ENCODE results near the gene ABCC10. TPM values are rescaled to one million over a fixed set of nuclear protein-coding genes. Genes with fewer than 3 reads are reported as not detected.
A peak's percentile ranks its signal among the peaks of the same experiment; 100 is the strongest.

ABCC10 gene
- total and polyA plus RNA-seq, 2 donors: 8.9 to 47.6 TPM

DNA sequence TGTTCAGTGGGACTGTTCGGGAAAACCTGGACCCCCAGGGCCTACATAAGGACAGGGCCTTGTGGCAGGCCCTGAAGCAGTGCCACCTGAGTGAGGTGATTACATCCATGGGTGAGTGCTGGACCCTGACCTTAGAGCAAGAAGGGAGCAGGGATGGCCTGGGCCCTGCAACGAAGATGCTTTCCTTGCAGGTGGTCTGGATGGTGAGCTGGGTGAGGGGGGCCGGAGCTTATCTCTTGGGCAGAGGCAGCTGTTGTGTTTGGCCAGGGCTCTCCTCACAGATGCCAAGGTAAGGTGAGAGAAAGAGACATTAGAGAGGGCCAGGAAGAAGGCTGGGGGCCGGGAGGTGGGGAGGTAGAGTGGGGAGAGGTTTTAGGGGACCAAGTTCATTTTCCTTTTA is 21.6 kb downstream of the ABCC10 start:
- 97% methylated on average over 4 of the region's 4 CpGs for WGBS
- DNase-seq (ENCODE audit: low read depth in 6 of 9, low spot score in 9 of 9): no peak
- peaks cover 0 to under 1% of the 10 kb centered on the region in 2 donors for H3K27me3 ChIP-seq (ENCODE audit: control insufficient read depth in 2 of 2, insufficient read depth in 1 of 2, low read length in 1 of 2)
- H3K4me1 ChIP-seq (ENCODE audit: control insufficient read depth in 2 of 2, insufficient read depth in 2 of 2, low read length in 2 of 2): no peaks in the 10 kb centered on the region
- H3K9me3 ChIP-seq (ENCODE audit: control insufficient read depth in 2 of 2, insufficient read depth in 1 of 2, low read length in 1 of 2): no peaks in the 10 kb centered on the region
- peaks cover 73 to 76% of the 10 kb centered on the region in 2 donors for H3K36me3 ChIP-seq (ENCODE audit: control insufficient read depth in 2 of 2, insufficient read depth in 2 of 2, low read length in 1 of 2)
- H3K4me3 ChIP-seq (ENCODE audit: low read length in 2 of 2): no peak overlapping the region
- no peak overlapping the region for H3K27ac ChIP-seq (ENCODE audit: low read depth in 1 of 2, low read length in 1 of 2)

DNA sequence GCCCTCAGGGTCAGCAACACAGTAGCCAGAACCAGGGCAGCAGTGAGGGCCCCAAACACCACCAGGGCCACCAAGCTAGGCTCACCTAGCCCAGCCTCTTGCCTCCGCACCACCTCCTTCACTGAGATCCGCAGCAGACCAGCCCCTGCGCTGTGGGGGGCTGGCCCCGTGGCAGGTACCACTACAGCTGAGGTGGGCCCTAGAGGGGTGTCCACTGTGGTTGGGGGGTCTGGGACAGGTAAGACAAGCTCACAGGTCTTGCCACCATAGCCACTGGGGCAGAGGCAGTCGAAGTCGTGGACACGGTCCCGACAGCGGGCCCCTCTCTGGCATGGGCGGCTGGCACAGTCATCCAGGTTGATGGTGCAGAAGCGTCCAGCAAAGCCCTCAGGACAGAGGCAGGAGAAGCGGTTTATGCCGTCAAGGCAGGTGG is 23.4 kb downstream of the ABCC10 start:
- peaks cover 56 to 58% of the 10 kb centered on the region in 2 donors for H3K36me3 ChIP-seq (ENCODE audit: control insufficient read depth in 2 of 2, insufficient read depth in 2 of 2, low read length in 1 of 2)
- H3K4me3 ChIP-seq (ENCODE audit: low read length in 2 of 2): no peak overlapping the region
- 94% methylated on average over 13 of the region's 13 CpGs for WGBS
- H3K27me3 ChIP-seq (ENCODE audit: control insufficient read depth in 2 of 2, insufficient read depth in 1 of 2, low read length in 1 of 2): peaks cover 0 to 17% of the 10 kb centered on the region in 2 donors
- peaks cover 0 to 11% of the 10 kb centered on the region in 2 donors for H3K4me1 ChIP-seq (ENCODE audit: control insufficient read depth in 2 of 2, insufficient read depth in 2 of 2, low read length in 2 of 2)
- DNase-seq (ENCODE audit: low read depth in 6 of 9, low spot score in 9 of 9): no peak
- H3K9me3 ChIP-seq (ENCODE audit: control insufficient read depth in 2 of 2, insufficient read depth in 1 of 2, low read length in 1 of 2): no peaks in the 10 kb centered on the region
- H3K27ac ChIP-seq (ENCODE audit: low read depth in 1 of 2, low read length in 1 of 2): no peak overlapping the region

DNA sequence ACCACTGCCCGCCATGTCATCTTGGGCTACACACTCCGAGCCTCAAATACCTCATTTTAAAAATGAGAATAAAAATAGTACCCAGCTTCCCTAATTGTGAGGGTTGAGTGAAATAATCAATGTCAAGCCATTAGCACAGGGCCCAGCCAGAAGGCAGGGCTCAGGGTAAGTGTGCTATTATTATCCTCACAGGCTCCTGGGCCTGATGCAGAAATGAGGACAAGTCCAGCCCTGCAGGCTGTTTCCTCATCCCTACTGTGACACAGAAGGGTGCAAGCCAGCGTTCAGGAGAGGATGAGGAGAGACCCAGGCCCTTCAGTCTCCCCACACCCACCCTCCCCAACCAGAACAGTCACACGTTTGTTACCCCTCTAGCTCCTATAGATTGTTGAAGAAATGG is 24.0 kb downstream of the ABCC10 start:
- DNase-seq (ENCODE audit: low read depth in 6 of 9, low spot score in 9 of 9): no peak
- no peak overlapping the region for H3K27ac ChIP-seq (ENCODE audit: low read depth in 1 of 2, low read length in 1 of 2)
- no peak overlapping the region for H3K4me3 ChIP-seq (ENCODE audit: low read length in 2 of 2)
- H3K36me3 ChIP-seq (ENCODE audit: control insufficient read depth in 2 of 2, insufficient read depth in 2 of 2, low read length in 1 of 2): peaks cover 50 to 51% of the 10 kb centered on the region in 2 donors
- H3K4me1 ChIP-seq (ENCODE audit: control insufficient read depth in 2 of 2, insufficient read depth in 2 of 2, low read length in 2 of 2): peaks cover 0 to 16% of the 10 kb centered on the region in 2 donors
- 82% methylated on average over 4 of the region's 4 CpGs for WGBS
- H3K9me3 ChIP-seq (ENCODE audit: control insufficient read depth in 2 of 2, insufficient read depth in 1 of 2, low read length in 1 of 2): peaks cover 0 to 2% of the 10 kb centered on the region in 2 donors
- H3K27me3 ChIP-seq (ENCODE audit: control insufficient read depth in 2 of 2, insufficient read depth in 1 of 2, low read length in 1 of 2): peaks cover 0 to 23% of the 10 kb centered on the region in 2 donors

DNA sequence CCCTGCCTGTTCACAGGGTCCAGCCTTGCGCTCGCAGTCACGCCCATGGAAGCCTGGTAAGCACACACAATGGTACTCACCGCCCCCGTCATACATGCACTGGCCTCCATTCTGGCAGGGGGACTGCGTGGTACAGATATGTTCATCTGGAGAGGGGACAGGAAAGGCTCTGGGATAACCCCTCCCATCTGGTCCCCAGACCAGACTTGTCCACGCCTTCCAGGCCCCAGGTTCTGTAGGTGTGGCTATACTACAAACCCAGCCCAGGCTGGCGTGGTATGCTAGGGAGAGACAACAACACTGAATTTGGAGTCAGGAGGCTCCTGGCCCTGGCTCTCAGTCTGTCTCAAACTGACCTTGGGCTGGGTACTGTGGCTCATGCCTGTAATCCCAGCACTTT is 24.6 kb downstream of the ABCC10 start:
- Histone ChIP-seq H3K27me3 (ENCODE audit: control insufficient read depth in 2 of 2, insufficient read depth in 1 of 2, low read length in 1 of 2) (peaks cover 4 to 29% of the 10 kb centered on the region in 2 donors), H3K4me3 (ENCODE audit: low read length in 2 of 2) (no peak overlapping the region), H3K36me3 (ENCODE audit: control insufficient read depth in 2 of 2, insufficient read depth in 2 of 2, low read length in 1 of 2) (peaks cover 49 to 50% of the 10 kb centered on the region in 2 donors), H3K27ac (ENCODE audit: low read depth in 1 of 2, low read length in 1 of 2) (no peak overlapping the region), H3K4me1 (ENCODE audit: control insufficient read depth in 2 of 2, insufficient read depth in 2 of 2, low read length in 2 of 2) (peaks cover 0 to 16% of the 10 kb centered on the region in 2 donors), H3K9me3 (ENCODE audit: control insufficient read depth in 2 of 2, insufficient read depth in 1 of 2, low read length in 1 of 2) (peaks cover 2 to 7% of the 10 kb centered on the region in 2 donors)
- no peak for DNase-seq (ENCODE audit: low read depth in 6 of 9, low spot score in 9 of 9)
- WGBS: 99% methylated on average over 8 of the region's 8 CpGs

DNA sequence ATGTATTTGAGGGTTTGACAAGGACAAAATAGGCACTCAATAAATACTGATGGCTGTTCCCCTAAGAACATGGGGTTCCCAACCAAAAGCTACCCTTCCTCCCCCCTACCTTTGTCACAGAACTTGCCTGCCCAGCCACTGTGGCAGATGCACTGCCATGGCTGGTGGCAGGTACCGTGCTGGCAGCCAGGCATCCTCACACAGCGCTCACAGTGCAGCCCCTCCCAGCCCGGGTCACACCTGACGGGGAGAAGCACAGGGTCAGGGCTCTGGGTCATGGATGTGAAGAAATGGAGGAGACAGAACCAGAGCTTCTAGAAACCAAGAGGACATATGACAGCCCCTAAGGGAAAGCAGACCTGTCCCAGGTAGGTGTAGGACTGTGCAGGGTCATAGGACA is 25.6 kb downstream of the ABCC10 start:
- no peak overlapping the region for H3K4me3 ChIP-seq (ENCODE audit: low read length in 2 of 2)

DNA sequence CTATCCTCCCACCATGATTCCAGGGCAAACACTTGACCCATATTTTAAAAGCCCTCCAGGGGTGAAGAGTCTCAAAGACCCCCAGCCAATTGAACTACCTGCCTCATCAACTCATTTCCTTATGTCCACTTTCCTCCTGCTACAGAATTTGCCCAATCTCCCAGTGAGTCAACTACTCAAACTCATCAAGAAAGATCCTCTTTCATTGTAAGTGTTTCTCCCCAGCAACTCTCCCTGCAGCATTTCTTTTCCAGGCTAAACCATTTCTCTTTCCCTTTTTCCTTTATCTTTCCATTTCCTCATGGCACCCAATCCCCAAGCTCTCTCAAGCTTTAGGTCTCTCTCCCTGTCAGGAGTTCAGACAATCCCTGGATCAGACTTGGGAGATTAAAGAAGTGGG is 26.5 kb downstream of the ABCC10 start:
- no peak overlapping the region for H3K4me3 ChIP-seq (ENCODE audit: low read length in 2 of 2)
- H3K36me3 ChIP-seq (ENCODE audit: control insufficient read depth in 2 of 2, insufficient read depth in 2 of 2, low read length in 1 of 2): peaks cover 32 to 36% of the 10 kb centered on the region in 2 donors
- DNase-seq (ENCODE audit: low read depth in 6 of 9, low spot score in 9 of 9): no peak
- peaks cover 0 to 16% of the 10 kb centered on the region in 2 donors for H3K4me1 ChIP-seq (ENCODE audit: control insufficient read depth in 2 of 2, insufficient read depth in 2 of 2, low read length in 2 of 2)
- peaks cover 2 to 7% of the 10 kb centered on the region in 2 donors for H3K9me3 ChIP-seq (ENCODE audit: control insufficient read depth in 2 of 2, insufficient read depth in 1 of 2, low read length in 1 of 2)
- H3K27me3 ChIP-seq (ENCODE audit: control insufficient read depth in 2 of 2, insufficient read depth in 1 of 2, low read length in 1 of 2): peaks cover 4 to 43% of the 10 kb centered on the region in 2 donors
- no peak overlapping the region for H3K27ac ChIP-seq (ENCODE audit: low read depth in 1 of 2, low read length in 1 of 2)

More for the DNA sequence above, 25.6 kb downstream of the ABCC10 start:
- Histone ChIP-seq H3K4me1 (ENCODE audit: control insufficient read depth in 2 of 2, insufficient read depth in 2 of 2, low read length in 2 of 2) (peaks cover 0 to 16% of the 10 kb centered on the region in 2 donors), H3K27me3 (ENCODE audit: control insufficient read depth in 2 of 2, insufficient read depth in 1 of 2, low read length in 1 of 2) (peaks cover 4 to 39% of the 10 kb centered on the region in 2 donors), H3K27ac (ENCODE audit: low read depth in 1 of 2, low read length in 1 of 2) (no peak overlapping the region), H3K9me3 (ENCODE audit: control insufficient read depth in 2 of 2, insufficient read depth in 1 of 2, low read length in 1 of 2) (peaks cover 2 to 7% of the 10 kb centered on the region in 2 donors), H3K36me3 (ENCODE audit: control insufficient read depth in 2 of 2, insufficient read depth in 2 of 2, low read length in 1 of 2) (peaks cover 41 to 45% of the 10 kb centered on the region in 2 donors)
- 96% methylated on average over 4 of the region's 4 CpGs for WGBS
- no peak for DNase-seq (ENCODE audit: low read depth in 6 of 9, low spot score in 9 of 9)

DNA sequence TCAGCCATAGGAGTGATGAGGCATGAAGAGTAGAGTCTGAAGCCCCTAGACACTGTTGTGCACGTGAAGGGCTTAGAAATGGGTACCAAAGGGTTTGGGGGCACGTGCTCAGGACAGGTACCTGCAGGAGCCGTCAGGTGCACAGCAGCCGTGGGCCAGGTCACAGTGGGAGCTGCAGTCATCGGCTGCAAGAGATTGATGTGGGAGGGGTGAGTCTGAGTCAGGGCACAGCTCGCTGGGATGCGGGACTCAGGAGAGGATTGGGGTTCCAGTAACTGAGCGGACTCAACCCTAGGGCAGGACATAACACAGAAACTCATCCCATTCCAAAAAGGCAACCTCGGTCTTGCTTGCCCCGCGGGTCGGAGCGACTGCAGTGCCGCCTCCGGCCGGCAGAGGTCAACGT is 27.0 kb downstream of the ABCC10 start:
- WGBS: 26% methylated on average over 17 of the region's 17 CpGs
- H3K36me3 ChIP-seq (ENCODE audit: control insufficient read depth in 2 of 2, insufficient read depth in 2 of 2, low read length in 1 of 2): peaks cover 28 to 31% of the 10 kb centered on the region in 2 donors
- no peak overlapping the region for H3K27ac ChIP-seq (ENCODE audit: low read depth in 1 of 2, low read length in 1 of 2)

DNA sequence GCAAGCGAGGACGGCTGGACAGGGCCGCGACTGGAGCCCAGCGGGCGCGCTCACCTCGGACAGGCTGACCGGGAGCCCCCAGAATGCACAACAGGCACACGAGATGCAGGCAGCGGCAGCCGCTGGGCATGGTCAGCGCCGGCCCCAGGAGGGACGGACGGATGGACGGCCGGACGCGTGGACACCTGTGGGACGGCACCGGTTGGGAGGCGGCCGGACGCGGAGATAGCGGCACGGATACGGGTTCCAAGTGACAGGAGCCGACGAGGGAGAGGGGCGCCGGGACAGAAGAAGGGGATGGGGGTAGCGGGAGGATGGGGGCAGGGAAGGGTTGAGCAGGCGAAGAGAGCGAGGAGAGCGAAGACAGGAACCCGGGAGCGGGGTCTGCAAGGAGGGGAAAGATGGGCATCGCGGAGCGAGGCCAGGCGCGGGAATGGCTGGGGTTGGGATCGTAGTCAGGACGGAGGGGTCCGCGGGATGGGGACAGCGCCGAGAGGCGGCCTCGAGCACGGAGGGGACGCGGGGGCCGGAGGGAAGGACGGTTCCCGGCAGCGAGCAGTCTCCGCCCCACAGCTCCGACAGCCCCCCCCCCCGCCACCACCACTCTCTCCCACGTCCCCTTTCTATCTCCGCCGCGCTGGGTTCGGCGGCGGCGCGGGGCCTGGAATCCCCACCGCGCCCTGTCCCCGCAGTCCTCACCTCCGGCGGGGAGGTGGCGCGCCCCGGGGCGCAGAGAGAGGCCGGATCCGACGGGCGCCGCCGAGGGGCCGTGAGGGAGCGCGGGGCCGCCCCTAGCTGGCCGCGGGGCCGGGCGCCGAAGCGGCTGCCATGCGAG is 27.6 kb downstream of the ABCC10 start:
- peaks cover 4 to 43% of the 10 kb centered on the region in 2 donors for H3K27me3 ChIP-seq (ENCODE audit: control insufficient read depth in 2 of 2, insufficient read depth in 1 of 2, low read length in 1 of 2)

More for the DNA sequence above, 27.0 kb downstream of the ABCC10 start:
- H3K9me3 ChIP-seq (ENCODE audit: control insufficient read depth in 2 of 2, insufficient read depth in 1 of 2, low read length in 1 of 2): peaks cover 2 to 7% of the 10 kb centered on the region in 2 donors
- peak in 2 of 9 donors; percentile 27 to 51 for DNase-seq (ENCODE audit: low read depth in 6 of 9, low spot score in 9 of 9)
- H3K4me1 ChIP-seq (ENCODE audit: control insufficient read depth in 2 of 2, insufficient read depth in 2 of 2, low read length in 2 of 2): peaks cover 0 to 16% of the 10 kb centered on the region in 2 donors
- H3K27me3 ChIP-seq (ENCODE audit: control insufficient read depth in 2 of 2, insufficient read depth in 1 of 2, low read length in 1 of 2): peaks cover 4 to 43% of the 10 kb centered on the region in 2 donors
- peak overlapping the region; percentile 46 to 67 for H3K4me3 ChIP-seq (ENCODE audit: low read length in 2 of 2)

More for the DNA sequence above, 27.6 kb downstream of the ABCC10 start:
- peak overlapping the region in 1 of 2 donors; percentile 37 for H3K27ac ChIP-seq (ENCODE audit: low read depth in 1 of 2, low read length in 1 of 2)
- peaks cover 23 to 25% of the 10 kb centered on the region in 2 donors for H3K36me3 ChIP-seq (ENCODE audit: control insufficient read depth in 2 of 2, insufficient read depth in 2 of 2, low read length in 1 of 2)
- H3K4me3 ChIP-seq (ENCODE audit: low read length in 2 of 2): peak overlapping the region; percentile 46 to 67
- peak in 3 of 9 donors; percentile 21 to 53 (median 51) for DNase-seq (ENCODE audit: low read depth in 6 of 9, low spot score in 9 of 9)
- H3K9me3 ChIP-seq (ENCODE audit: control insufficient read depth in 2 of 2, insufficient read depth in 1 of 2, low read length in 1 of 2): peaks cover 2 to 7% of the 10 kb centered on the region in 2 donors
- 1% methylated on average over 97 of the region's 97 CpGs for WGBS
- peaks cover 0 to 16% of the 10 kb centered on the region in 2 donors for H3K4me1 ChIP-seq (ENCODE audit: control insufficient read depth in 2 of 2, insufficient read depth in 2 of 2, low read length in 2 of 2)
